Panc1 (cell line): Measurements from ENCODE around the gene ZFAND6. TPM values are rescaled to one million over a fixed set of nuclear protein-coding genes. Genes with fewer than 3 reads are reported as not detected.

Experiments
- ATAC-seq: fragments of 200-7000 bp; cut with Tn5 transposase; 2 replicates; pipeline ENCODE4 v1.9.1; 2020; ENCODE audit warnings: mild to moderate bottlenecking, moderate library complexity
- BruUV-seq: library from RNA; stranded (reverse); fragments of 400-500 nt; replicated peaks from 2 replicates; lab custom pipeline; 2021; lab: Mats Ljungman, UMichigan
- CTCF ChIA-PET: fragments of 300-600 bp; sonication (Branson Sonifier 250); formaldehyde crosslinking; loops from one replicate; lab custom pipeline; 2022; ENCODE audit warnings: antibody characterized with exemption; lab: Charles Lee
- POLR2A ChIA-PET: fragments of 300-600 bp; sonication (Branson Sonifier 250); formaldehyde crosslinking; loops from one replicate; lab custom pipeline; 2022; ENCODE audit warnings: antibody characterized with exemption; lab: Charles Lee
- DNase-seq: peaks from one replicate; pipeline ENCODE4 v3.0.0-alpha.2; 2010; ENCODE audit warnings: low read depth, low spot score
- H3K27ac ChIP-seq: 2 replicates; pipeline ENCODE4 v1.5.1; 2011; ENCODE audit warnings: mild to moderate bottlenecking, low read length, inconsistent platforms
- H3K27me3 ChIP-seq: fragments of 200-500 bp; sonication (Bioruptor generic); 2 replicates; pipeline ENCODE4 v1.6.0; 2014; ENCODE audit warnings: low read length, inconsistent platforms; ENCODE audit not compliant: control insufficient read depth, insufficient read depth
- H3K36me3 ChIP-seq: fragments of 200-500 bp; sonication (Bioruptor generic); 2 replicates; pipeline ENCODE4 v1.5.1; 2014; ENCODE audit warnings: inconsistent platforms, mild to moderate bottlenecking, low read length, moderate library complexity; ENCODE audit not compliant: control insufficient read depth, insufficient read depth
- H3K4me1 ChIP-seq: 2 replicates; pipeline ENCODE4 v1.5.1; 2011; ENCODE audit warnings: inconsistent platforms, mild to moderate bottlenecking, low read length, moderate library complexity; ENCODE audit not compliant: control insufficient read depth, insufficient read depth
- H3K4me3 ChIP-seq, 2 experiments: 2 replicates each; pipeline ENCODE4 v1.5.1; 2011 to 2012; ENCODE audit warnings: low read depth in 2 of 2, low read length in 2 of 2, mild to moderate bottlenecking in 2 of 2, inconsistent platforms in 1 of 2, moderate library complexity in 1 of 2
- H3K9me3 ChIP-seq: fragments of 200-500 bp; sonication (Bioruptor generic); 2 replicates; pipeline ENCODE4 v1.5.1; 2014; ENCODE audit warnings: low read depth, mild to moderate bottlenecking, inconsistent platforms, low read length, moderate library complexity; ENCODE audit not compliant: control insufficient read depth, insufficient read depth
- POLR2AphosphoS5 ChIP-seq: IDR thresholded peaks from 2 replicates; pipeline ENCODE4 v1.6.1; 2012; ENCODE audit warnings: mild to moderate bottlenecking, low read depth, low read length, moderate library complexity
- SIN3A ChIP-seq: IDR thresholded peaks from 2 replicates; pipeline ENCODE4 v1.6.1; 2012; ENCODE audit warnings: low read depth, mild to moderate bottlenecking, low read length, moderate library complexity, borderline replicate concordance; ENCODE audit not compliant: insufficient read depth
- TCF7L2 ChIP-seq: IDR thresholded peaks from 2 replicates; pipeline ENCODE4 v1.6.1; 2011; ENCODE audit warnings: mild to moderate bottlenecking, low read depth, low read length, inconsistent platforms
- in situ Hi-C: cut with HindIII; loops from 2 replicates; pipeline ENCODE4 v1.10.0; 2016; ENCODE audit warnings: low sequenced_read_pairs, low pct_unique_long_range_greater_than_20kb
- intact Hi-C: fragments of 100-400 bp; cut with micrococcal nuclease; formaldehyde crosslinking; loops from one replicate; pipeline ENCODE4 v1.10.0; 2022; ENCODE audit not compliant: unreplicated experiment
- total RNA-seq: library from RNA; stranded (reverse); gene quantifications from one replicate; pipeline ENCODE4 v1.2.1, GENCODE V29; 2021; ENCODE audit not compliant: unreplicated experiment
- TF ChIP-seq, protein P1 (sequence below): fragments of 450-650 bp; IDR thresholded peaks from 2 replicates; pipeline ENCODE4 v1.5.1; 2017; ENCODE audit warnings: mild to moderate bottlenecking
- TF ChIP-seq, protein P2 (sequence below), 2 experiments: IDR thresholded peaks; 2 replicates each; pipeline ENCODE4 v1.6.1; 2011 to 2012; ENCODE audit warnings: low read depth in 2 of 2, control low read depth in 1 of 2, low read length in 1 of 2, mild to moderate bottlenecking in 1 of 2, moderate library complexity in 1 of 2; ENCODE audit not compliant: insufficient read depth in 1 of 2

ZFAND6 gene
- total RNA-seq, 1 experiment from 2014 or later, result 73.0 TPM

DNA sequence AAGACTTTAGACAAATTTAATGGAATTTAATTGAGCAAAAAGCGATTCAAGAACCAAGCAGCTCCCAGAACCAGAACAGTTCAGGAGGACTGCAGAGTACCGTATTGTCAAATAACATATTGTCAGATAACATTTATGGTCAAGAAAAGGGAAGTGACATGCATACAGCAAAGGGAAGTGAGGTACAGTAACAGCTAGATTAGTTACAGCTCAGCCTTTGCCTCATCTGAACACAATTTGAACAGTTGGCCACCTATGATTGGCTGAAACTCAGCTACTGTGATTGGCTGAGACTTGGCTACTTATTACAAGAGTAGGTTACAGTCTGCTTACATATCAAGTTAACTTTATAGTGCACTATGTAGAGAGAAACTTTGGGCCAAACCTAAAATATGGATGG lies 21.9 kb downstream of the ZFAND6 start:
- ATAC-seq (no peak), DNase-seq (no peak)
- Histone ChIP-seq H3K36me3 (no peaks in the 10 kb centered on the region), H3K27me3 (no peaks in the 10 kb centered on the region), H3K4me1 (0 out of 2 replicates have a peak, but pooled peaks cover 3% of the 10 kb centered on the region), H3K27ac (no peak overlapping the region), H3K9me3 (no peaks in the 10 kb centered on the region), H3K4me3 (no peak overlapping the region)
- CTCF ChIA-PET, result no interaction called here
- in situ Hi-C loops, result no loop called here
- POLR2A ChIA-PET, result no interaction called here
- intact Hi-C loops, result no loop called here
- no peak for TF ChIP-seq SIN3A
- TF ChIP-seq, protein P1, sequence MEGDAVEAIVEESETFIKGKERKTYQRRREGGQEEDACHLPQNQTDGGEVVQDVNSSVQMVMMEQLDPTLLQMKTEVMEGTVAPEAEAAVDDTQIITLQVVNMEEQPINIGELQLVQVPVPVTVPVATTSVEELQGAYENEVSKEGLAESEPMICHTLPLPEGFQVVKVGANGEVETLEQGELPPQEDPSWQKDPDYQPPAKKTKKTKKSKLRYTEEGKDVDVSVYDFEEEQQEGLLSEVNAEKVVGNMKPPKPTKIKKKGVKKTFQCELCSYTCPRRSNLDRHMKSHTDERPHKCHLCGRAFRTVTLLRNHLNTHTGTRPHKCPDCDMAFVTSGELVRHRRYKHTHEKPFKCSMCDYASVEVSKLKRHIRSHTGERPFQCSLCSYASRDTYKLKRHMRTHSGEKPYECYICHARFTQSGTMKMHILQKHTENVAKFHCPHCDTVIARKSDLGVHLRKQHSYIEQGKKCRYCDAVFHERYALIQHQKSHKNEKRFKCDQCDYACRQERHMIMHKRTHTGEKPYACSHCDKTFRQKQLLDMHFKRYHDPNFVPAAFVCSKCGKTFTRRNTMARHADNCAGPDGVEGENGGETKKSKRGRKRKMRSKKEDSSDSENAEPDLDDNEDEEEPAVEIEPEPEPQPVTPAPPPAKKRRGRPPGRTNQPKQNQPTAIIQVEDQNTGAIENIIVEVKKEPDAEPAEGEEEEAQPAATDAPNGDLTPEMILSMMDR, result no peak
- TF ChIP-seq TCF7L2, result no peak
- TF ChIP-seq, protein P2, sequence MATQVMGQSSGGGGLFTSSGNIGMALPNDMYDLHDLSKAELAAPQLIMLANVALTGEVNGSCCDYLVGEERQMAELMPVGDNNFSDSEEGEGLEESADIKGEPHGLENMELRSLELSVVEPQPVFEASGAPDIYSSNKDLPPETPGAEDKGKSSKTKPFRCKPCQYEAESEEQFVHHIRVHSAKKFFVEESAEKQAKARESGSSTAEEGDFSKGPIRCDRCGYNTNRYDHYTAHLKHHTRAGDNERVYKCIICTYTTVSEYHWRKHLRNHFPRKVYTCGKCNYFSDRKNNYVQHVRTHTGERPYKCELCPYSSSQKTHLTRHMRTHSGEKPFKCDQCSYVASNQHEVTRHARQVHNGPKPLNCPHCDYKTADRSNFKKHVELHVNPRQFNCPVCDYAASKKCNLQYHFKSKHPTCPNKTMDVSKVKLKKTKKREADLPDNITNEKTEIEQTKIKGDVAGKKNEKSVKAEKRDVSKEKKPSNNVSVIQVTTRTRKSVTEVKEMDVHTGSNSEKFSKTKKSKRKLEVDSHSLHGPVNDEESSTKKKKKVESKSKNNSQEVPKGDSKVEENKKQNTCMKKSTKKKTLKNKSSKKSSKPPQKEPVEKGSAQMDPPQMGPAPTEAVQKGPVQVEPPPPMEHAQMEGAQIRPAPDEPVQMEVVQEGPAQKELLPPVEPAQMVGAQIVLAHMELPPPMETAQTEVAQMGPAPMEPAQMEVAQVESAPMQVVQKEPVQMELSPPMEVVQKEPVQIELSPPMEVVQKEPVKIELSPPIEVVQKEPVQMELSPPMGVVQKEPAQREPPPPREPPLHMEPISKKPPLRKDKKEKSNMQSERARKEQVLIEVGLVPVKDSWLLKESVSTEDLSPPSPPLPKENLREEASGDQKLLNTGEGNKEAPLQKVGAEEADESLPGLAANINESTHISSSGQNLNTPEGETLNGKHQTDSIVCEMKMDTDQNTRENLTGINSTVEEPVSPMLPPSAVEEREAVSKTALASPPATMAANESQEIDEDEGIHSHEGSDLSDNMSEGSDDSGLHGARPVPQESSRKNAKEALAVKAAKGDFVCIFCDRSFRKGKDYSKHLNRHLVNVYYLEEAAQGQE (IDR thresholded peaks at IDR 0.05; ENCODE audit: insufficient read depth in 1 of 2, low read depth in 2 of 2, low read length in 1 of 2), result no peak
- TF ChIP-seq POLR2AphosphoS5, result no peak
- no TSS peak for BruUV-seq

DNA sequence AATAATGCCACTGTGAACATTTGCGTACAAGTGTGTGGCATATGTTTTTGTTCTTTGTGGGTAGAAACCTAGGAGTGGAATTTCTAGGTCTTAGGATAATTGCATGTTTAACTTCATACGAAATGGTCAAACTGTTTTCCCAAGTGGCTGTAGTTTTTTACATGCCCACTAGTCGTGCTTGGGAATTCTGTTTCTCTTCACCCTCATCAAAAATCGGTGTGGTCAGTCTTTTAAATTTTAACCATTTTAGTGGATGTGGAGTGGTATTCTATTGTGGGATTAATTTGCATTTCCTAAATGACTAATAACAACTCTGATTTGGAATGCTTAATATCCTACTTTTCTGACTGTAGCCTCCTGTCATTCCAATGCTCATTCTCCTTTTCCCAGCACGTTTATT lies 27.6 kb downstream of the ZFAND6 start:
- DNase-seq, result no peak
- no peaks in the 10 kb centered on the region for H3K36me3 ChIP-seq
- no peak overlapping the region for H3K27ac ChIP-seq
- BruUV-seq, result no TSS peak
- intact Hi-C loops, result no loop called here
- ATAC-seq, result no peak
- TF ChIP-seq, protein P2 (IDR thresholded peaks at IDR 0.05; ENCODE audit: insufficient read depth in 1 of 2, low read depth in 2 of 2, low read length in 1 of 2), result no peak
- TF ChIP-seq SIN3A, result no peak
- TF ChIP-seq POLR2AphosphoS5, result no peak
- TF ChIP-seq, protein P1, result peak; percentile 32; the same call in 1 of the 2 replicates
- no peak for TF ChIP-seq TCF7L2
- H3K27me3 ChIP-seq, result no peaks in the 10 kb centered on the region
- H3K4me3 ChIP-seq, result no peak overlapping the region
- no peaks in the 10 kb centered on the region for H3K4me1 ChIP-seq
- no peaks in the 10 kb centered on the region for H3K9me3 ChIP-seq
- in situ Hi-C loops, result no loop called here
- CTCF ChIA-PET, result no interaction called here
- POLR2A ChIA-PET, result no interaction called here
